Measurements from ENCODE around the gene RGSL1.

Gene RGSL1

GRCh38 chr1:182549346-182549745 is 99.4 kb downstream of the RGSL1 start:
- no peak for DNase-seq (ENCODE audit: low read depth in 2 of 2)

- no peak for DNase-seq (ENCODE audit: low read depth in 2 of 2)
Measured at GRCh38 chr1:182549811-182550210, 99.9 kb downstream of the RGSL1 start.

DNA sequence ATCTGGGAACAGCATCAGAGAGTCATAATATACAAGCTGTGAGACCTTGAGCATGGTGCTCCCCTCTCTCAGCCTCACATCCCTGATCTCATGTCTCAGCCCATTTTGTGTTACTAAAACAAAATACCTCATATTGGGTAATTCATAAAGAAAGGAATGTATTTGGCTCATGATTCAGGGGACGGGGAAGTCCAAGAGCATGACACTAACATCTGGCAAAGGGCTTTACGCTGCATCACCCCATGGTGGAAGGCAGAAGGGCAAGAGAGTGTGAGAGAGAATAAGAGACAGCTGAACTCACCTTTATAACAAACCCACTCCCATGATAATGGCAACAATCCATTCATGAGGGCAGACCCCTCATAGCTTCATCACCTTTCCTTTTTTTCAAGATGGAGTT is 102.6 kb downstream of the RGSL1 start:
- no peak for DNase-seq (ENCODE audit: low read depth in 2 of 2)

- no peak for DNase-seq (ENCODE audit: low read depth in 2 of 2)
Measured at GRCh38 chr1:182555493-182555892, 105.5 kb downstream of the RGSL1 start.

- no peak for DNase-seq (ENCODE audit: low read depth in 2 of 2)
Measured at GRCh38 chr1:182556279-182556678, 106.3 kb downstream of the RGSL1 start.

DNA sequence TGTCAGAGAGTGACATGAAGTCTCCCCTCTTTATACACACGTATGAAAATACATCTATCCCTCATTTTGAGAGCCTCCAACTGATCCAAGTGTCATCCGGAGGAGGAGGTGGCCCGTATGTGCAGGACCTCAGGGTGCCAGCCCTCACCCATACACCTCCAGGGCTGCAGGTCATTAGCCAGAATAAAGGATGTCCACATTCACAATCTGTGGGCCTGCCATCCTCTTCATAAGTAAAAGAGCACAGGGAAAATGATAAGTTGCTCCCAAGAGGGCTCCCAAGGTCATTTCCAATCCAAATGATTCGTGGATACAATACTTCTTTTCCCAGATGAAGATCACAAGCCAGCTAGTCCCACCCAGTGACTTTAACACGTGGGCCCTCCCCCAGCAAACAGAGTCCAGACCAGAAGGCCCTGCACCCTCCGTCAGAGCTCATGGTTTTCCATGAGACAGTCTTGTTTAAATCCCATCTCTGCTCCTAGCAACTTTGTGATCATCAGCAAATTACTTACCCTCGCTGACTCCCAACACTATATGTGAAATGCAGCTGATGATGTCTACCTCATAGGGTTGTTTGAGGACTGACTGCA is 110.5 kb downstream of the RGSL1 start:
- no peak for DNase-seq (ENCODE audit: low read depth in 2 of 2)

- DNase-seq (ENCODE audit: low read depth in 2 of 2): no peak
Measured at GRCh38 chr1:182561456-182561855, 111.5 kb downstream of the RGSL1 start.

DNA sequence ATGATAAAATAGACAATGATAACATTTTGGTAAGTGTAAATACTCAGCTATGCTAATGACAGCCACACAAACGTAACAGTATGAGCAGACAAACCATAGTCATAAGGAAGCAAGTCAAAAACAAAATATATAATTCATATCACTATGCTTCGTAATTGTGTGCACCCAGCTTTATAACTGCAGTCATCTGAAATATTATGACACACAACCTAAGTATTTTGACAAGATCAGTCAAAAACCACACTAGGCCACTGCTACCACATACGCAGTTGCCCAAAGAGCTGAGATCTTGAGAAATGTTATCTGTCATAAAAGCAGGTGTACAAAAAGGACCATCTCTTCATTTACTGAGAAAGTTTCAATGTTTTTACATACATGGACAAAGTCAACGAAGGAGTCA is 113.1 kb downstream of the RGSL1 start:
- DNase-seq (ENCODE audit: low read depth in 2 of 2): no peak

DNA sequence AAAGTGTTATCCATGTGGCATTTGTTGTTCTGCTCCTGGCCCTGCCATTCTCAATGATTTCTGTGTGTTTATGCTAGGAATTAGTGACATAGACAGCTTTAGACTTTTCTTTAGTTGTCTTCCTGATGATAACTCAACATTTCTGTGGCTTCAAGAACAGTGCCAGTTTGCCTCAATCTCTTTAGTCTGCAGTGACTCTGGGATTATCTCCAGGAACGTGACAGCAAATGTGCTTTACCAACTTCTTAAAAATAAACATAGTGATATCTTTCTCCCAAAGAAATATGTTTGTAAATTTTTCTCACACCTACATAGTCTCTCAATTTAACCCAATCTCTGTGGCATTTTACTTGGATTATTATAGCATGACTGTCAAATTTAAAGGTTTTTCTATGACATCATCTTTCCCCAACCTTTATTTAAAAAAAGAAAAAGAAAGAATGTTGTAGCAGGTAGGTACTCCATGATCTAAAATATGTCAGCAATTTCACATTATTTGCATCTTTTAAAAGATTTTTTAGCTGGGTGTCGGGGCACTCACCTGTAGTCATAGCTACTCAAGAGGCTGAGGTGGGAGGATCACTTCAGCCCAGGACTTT is 114.6 kb downstream of the RGSL1 start:
- DNase-seq (ENCODE audit: low read depth in 2 of 2): no peak

- DNase-seq (ENCODE audit: low read depth in 2 of 2): no peak
Measured at GRCh38 chr1:182565537-182565936, 115.6 kb downstream of the RGSL1 start.

- DNase-seq (ENCODE audit: low read depth in 2 of 2): no peak
Measured at GRCh38 chr1:182567629-182568028, 117.7 kb downstream of the RGSL1 start.

DNA sequence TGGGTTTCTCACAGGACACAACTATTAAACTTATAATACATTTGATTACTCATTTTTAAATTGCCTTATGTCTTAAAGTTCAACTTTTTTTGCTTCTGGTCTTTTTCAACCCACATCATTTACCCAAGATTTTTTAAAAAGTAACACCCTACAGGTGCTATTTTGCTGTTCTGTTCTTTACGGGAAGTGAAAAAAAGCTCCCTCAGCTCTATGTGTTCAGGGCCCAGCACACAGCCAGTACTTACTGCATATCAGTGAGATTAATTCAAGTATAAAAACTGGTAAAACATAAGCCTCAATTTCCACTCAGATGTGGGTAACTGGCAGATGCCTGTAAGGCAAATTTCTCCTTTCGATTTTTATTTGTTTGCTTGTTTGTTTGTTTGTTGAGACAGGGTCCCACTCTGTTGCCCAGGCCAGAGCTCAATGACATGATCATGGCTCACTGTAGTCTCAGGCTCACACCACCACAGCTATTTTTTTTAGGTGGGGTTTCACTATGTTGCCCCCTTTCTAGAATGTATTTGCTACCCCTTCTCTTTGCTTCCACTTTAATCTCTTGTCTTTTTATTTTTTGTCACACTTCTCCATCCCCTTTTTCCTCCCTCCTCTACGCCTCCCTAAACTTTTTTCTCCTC is 118.8 kb downstream of the RGSL1 start:
- no peak for DNase-seq (ENCODE audit: low read depth in 2 of 2)

DNA sequence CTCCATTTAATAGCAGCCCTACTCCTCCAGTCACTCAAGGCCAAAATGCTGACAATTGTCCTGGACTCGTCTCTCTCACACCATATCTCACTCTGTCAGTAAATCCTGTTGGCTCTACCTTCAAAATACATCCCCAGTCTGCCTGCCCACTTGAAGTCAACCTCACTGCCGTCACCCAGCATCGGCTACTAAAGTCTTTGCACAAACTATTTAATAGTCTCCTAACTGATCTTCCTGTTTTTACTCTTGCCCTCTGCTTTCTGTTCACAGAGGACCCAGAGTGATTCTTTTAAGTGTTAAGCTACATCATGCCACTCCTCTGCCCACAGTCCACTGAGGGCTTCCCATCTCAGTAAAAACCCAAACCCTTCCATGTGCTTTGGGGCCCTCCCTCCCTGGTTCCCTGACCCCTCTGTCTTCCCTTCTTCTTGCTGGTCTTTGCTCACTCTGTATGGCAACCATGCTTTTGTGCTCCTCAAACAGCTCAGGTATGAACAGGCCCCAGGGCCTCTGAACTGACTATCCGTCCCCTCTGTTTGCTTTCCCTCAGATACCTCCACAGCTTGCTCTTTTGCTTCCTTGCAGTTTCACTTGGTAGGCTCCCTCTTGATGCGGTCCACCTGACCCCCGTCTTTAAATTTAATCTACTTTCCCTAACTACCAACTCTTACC is 120.1 kb downstream of the RGSL1 start:
- no peak for DNase-seq (ENCODE audit: low read depth in 2 of 2)

DNA sequence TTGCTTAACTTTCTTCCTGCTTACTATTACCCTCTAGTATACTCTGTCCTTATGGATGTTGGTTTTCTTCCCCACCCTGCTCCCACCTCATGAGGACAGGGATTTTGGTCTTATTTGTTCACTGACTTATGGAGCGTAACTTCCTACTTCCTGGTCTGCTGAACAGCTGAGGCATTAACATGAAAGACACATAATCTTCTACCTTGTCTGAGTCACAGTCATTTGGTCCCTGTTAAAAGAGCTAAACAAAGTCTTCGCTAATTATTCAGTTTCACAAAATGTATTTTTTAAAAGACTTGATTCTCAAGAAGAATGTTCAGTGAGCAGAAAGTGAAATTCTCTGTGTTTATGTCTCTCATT is 120.6 kb downstream of the RGSL1 start:
- DNase-seq (ENCODE audit: low read depth in 2 of 2): no peak

GRCh38 chr1:182574156-182574555 is 124.2 kb downstream of the RGSL1 start:
- no peak for DNase-seq (ENCODE audit: low read depth in 2 of 2)

DNA sequence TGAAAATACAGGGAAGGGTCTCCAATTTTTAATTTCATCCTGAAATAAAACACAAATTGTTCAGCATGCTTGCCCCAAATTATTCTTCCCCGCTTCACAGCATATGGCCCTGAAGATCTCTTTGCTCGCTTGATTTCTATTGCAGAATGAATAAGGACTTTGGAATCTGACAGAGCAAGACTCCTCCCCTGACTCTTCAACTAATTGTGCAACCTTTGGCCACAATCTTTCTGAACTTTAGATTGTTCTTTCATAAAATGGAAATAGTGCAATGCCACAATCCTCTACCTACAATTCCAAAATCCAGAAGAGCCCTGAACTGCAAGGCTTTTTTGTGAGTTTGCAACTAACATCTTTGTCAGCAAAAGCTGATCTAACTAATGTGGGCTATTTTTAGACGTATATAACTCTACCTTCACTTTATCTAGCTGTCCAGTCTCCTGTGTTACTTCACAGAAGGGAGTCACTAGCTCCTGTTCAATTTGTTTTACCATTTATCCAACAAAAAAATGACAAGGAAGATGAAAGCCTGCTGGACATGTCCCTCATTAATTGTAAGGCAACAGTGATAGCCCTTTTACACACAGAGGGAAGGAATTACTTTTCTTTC is 125.7 kb downstream of the RGSL1 start:
- DNase-seq (ENCODE audit: low read depth in 2 of 2): no peak

DNA sequence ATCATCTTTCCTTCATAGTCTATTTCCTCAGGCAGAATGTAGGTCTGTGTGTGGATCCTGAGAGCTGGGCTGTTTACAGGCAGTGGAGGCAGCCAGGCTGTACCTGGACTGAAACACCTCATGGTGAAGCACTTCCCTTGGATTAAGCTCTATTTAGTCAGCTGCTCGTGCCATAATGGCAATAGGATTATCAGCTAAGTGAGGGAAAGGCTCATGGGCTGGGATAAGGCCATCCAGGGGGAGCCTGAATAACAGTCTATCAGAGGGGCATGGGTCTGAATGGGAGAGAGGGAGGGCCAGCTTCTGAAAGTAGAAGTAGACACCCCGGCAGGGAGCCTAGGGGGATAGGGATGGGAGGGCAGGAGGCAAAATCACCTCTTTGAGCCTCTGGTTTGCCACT is 130.8 kb downstream of the RGSL1 start:
- no peak for DNase-seq (ENCODE audit: low read depth in 2 of 2)

GRCh38 chr1:182584746-182585145 is 134.8 kb downstream of the RGSL1 start:
- no peak for DNase-seq (ENCODE audit: low read depth in 2 of 2)

- no peak for DNase-seq (ENCODE audit: low read depth in 2 of 2)
Measured at GRCh38 chr1:182586380-182586779, 136.4 kb downstream of the RGSL1 start.

DNA sequence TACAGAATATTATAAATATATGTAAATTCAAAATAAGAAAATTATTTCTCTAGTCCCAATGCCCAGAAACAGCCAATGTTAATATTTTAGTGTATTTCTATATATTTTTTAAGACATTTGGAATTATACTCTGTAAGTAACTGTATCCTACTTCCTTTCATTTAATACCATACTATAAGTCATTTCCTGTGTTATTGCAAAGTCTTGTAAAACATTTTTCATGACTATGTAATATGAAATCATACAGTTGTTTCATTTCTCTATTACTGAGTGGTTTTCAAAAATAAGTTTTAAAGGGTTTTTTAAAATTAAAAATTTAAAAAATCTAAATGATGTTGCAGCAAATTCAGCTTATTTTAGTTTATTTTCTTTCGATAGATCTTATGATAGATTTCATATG is 137.1 kb downstream of the RGSL1 start:
- DNase-seq (ENCODE audit: low read depth in 2 of 2): no peak

- no peak for DNase-seq (ENCODE audit: low read depth in 2 of 2)
Measured at GRCh38 chr1:182587666-182588499, 137.9 kb downstream of the RGSL1 start.

Data from stimulated activated CD8-positive, alpha-beta memory T cell treated with anti-CD3 and anti-CD28 coated beads, Interleukin-15, amount 100 ng/mL, for 48 hours (primary cell).